Tongue (tissue), 2 donors: ENCODE measurements around the gene MRPL4. TPM values are rescaled to one million over a fixed set of nuclear protein-coding genes. Genes with fewer than 3 reads are reported as not detected.

ENCODE experiments used
- DNase-seq: peaks from one replicate; pipeline ENCODE4 v3.0.0-alpha.2; 2015
- total RNA-seq: library from RNA; depleted of rRNA; stranded (reverse); fragments of >200 nt; gene quantifications from one replicate; pipeline ENCODE4 v1.2.3, GENCODE V29; 2014

MRPL4 gene
- total RNA-seq, 1 donor from 2014 or later: 26.4 TPM

GRCh38 chr19:10289167-10289835 lies 37.3 kb downstream of the MRPL4 start:
- DNase-seq: peak; percentile 35

GRCh38 chr19:10289836-10290356 lies 37.9 kb downstream of the MRPL4 start, which contains the start of gene ICAM5:
TSS of gene ICAM5 (plus strand) at chr19:10289952. CDS start at chr19:10290044, 92 bp downstream.
- no peak for DNase-seq

GRCh38 chr19:10290357-10290875 lies 38.4 kb downstream of the MRPL4 start:
- no peak for DNase-seq

- peak; percentile 45 for DNase-seq
Measured at GRCh38 chr19:10290876-10291553, 39.0 kb downstream of the MRPL4 start.

- no peak for DNase-seq
Measured at GRCh38 chr19:10291554-10292205, 39.7 kb downstream of the MRPL4 start.

- peak; percentile 68 for DNase-seq
Measured at GRCh38 chr19:10292206-10292788, 40.3 kb downstream of the MRPL4 start.

- no peak for DNase-seq
Measured at GRCh38 chr19:10292789-10293636, 41.0 kb downstream of the MRPL4 start.

- no peak for DNase-seq
Measured at GRCh38 chr19:10293637-10294367, 41.8 kb downstream of the MRPL4 start.

- DNase-seq: no peak
Measured at GRCh38 chr19:10294368-10294697, 42.3 kb downstream of the MRPL4 start.

- DNase-seq: no peak
Measured at GRCh38 chr19:10295305-10295846, 43.4 kb downstream of the MRPL4 start.

- no peak for DNase-seq
Measured at GRCh38 chr19:10295847-10296591, 44.0 kb downstream of the MRPL4 start.

- no peak for DNase-seq
Measured at GRCh38 chr19:10299545-10300458, 47.8 kb downstream of the MRPL4 start.

GRCh38 chr19:10305139-10305806 lies 53.3 kb downstream of the MRPL4 start:
- DNase-seq: no peak

- DNase-seq: no peak
Measured at GRCh38 chr19:10306327-10306726, 54.3 kb downstream of the MRPL4 start.

GRCh38 chr19:10309423-10309822 lies 57.4 kb downstream of the MRPL4 start, which contains the start of gene ZGLP1:
TSS of gene ZGLP1 (minus strand) at chr19:10309815.
- DNase-seq: no peak
